Right renal cortex interstitium (tissue), 3 donors: ENCODE measurements around the gene DYNLT4. TPM values are rescaled to one million over a fixed set of nuclear protein-coding genes. Genes with fewer than 3 reads are reported as not detected.
"Not testable (repeated sequence)": the region's sequence is repeated elsewhere in the genome, so short reads cannot be mapped to it uniquely, and the experiment has no call there.

ENCODE experiments used
- DNase-seq, 3 donors: peaks; one replicate each; pipeline ENCODE4 v3.0.0-alpha.2; 2013; ENCODE audit warnings: low read depth in 3 of 3, low spot score in 2 of 3
- polyA plus RNA-seq, 3 donors: library from polyadenylated mRNA; unstranded; fragments of 120-200 nt; gene quantifications; one replicate each; pipeline ENCODE4 v1.2.1, GENCODE V29; 2013; ENCODE audit not compliant: insufficient read length in 3 of 3

The DYNLT4 gene
- polyA plus RNA-seq, 3 donors, result not detected

GRCh38 chr1:44775078-44775929 is 31.8 kb downstream of the DYNLT4 start, which contains the start of gene RPS8:
Gene RPS8, plus strand, starts transcription at chr1:44775540. Its CDS starts 57 bp downstream, at chr1:44775597.
- DNase-seq, result peak; percentile 87 to 94 (median 92)

GRCh38 chr1:44766421-44766820 is 40.7 kb downstream of the DYNLT4 start:
- DNase-seq, result not testable (repeated sequence)

- DNase-seq, result no peak
Observed at GRCh38 chr1:44760876-44761275, 46.3 kb downstream of the DYNLT4 start.

GRCh38 chr1:44759077-44759476 is 48.1 kb downstream of the DYNLT4 start:
- no peak for DNase-seq

GRCh38 chr1:44757420-44757819 is 49.7 kb downstream of the DYNLT4 start:
- no peak for DNase-seq

Other genes with a start within 250 kb of the DYNLT4 start
- gene TMEM53, start 132.9 kb downstream of the DYNLT4 start, polyA plus RNA-seq, result 10 to 100 TPM; 12.7 to 12.9 (median 12.8) TPM
- gene ARMH1, start 132.6 kb downstream of the DYNLT4 start, polyA plus RNA-seq, result 1 to 10 TPM; 2.9 to 8.6 (median 5.6) TPM
- 1 to 10 TPM in 1 of 3 donors, not detected in 2; 2.9 TPM for gene RNU5D-1, start 76.2 kb downstream of the DYNLT4 start, polyA plus RNA-seq
- 10 to 100 TPM; 25.8 to 29.6 (median 27.4) TPM for gene KIF2C, start 67.5 kb downstream of the DYNLT4 start, polyA plus RNA-seq
- gene RPS8, start 31.8 kb downstream of the DYNLT4 start, polyA plus RNA-seq, result 1,000 to 10,000 TPM; 2,201 to 2,252 (median 2,214) TPM
- 1 to 10 TPM in 1 of 3 donors, under 1 TPM in 2; 0.68 to 1.0 (median 0.89) TPM for gene BEST4, start 19.2 kb downstream of the DYNLT4 start, polyA plus RNA-seq
- 1 to 10 TPM; 5.1 to 6.1 (median 5.2) TPM for gene PLK3, start 7.0 kb downstream of the DYNLT4 start, polyA plus RNA-seq
- gene BTBD19, start 1.2 kb upstream of the DYNLT4 start, polyA plus RNA-seq, result 1 to 10 TPM; 6.8 to 9.1 (median 7.4) TPM
- 1 to 10 TPM; 2.9 to 3.3 (median 3.2) TPM for gene PTCH2, start 35.9 kb upstream of the DYNLT4 start, polyA plus RNA-seq
- 10 to 100 TPM; 35.8 to 41.8 (median 36.0) TPM for gene EIF2B3, start 179.2 kb upstream of the DYNLT4 start, polyA plus RNA-seq
- 10 to 100 TPM; 31.1 to 31.9 (median 31.6) TPM for gene HECTD3, start 204.0 kb upstream of the DYNLT4 start, polyA plus RNA-seq
- 100 to 1,000 TPM; 107 to 112 (median 108) TPM for gene UROD, start 204.9 kb upstream of the DYNLT4 start, polyA plus RNA-seq